GM18526 (cell line): ENCODE measurements around the gene SVIL.

Experiments used
- POLR2A ChIP-seq: IDR thresholded peaks from 3 replicates; pipeline ENCODE4 v1.6.1; 2011; ENCODE audit not compliant: insufficient read length; ENCODE audit errors: extremely low read depth

SVIL gene

DNA sequence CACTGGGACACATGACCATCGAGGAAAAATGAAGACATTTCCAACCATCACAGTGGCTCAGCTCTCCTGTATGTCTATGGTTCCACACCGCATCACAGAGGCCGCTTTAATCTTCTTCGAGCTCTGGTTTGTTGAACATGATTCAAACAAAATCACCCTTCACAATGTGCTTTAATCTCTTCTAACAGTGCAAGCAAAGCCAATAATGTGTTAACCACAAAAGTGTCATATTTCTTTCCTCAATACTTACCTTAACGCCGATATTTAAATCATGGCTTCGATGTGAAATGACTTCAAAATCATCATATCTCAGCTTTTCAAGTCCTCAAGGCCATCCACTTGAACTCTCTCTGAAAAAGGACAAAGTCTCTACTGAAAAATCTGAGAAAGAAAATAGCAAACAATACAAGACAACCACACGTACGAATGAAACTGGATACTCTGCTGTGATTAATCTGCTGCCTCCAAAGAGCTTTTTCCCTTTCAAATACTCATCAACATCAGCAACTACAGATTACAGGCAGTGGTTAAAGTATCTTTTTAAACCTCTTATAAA lies 23.0 kb upstream of the SVIL start:
- TF ChIP-seq POLR2A, result no peak

DNA sequence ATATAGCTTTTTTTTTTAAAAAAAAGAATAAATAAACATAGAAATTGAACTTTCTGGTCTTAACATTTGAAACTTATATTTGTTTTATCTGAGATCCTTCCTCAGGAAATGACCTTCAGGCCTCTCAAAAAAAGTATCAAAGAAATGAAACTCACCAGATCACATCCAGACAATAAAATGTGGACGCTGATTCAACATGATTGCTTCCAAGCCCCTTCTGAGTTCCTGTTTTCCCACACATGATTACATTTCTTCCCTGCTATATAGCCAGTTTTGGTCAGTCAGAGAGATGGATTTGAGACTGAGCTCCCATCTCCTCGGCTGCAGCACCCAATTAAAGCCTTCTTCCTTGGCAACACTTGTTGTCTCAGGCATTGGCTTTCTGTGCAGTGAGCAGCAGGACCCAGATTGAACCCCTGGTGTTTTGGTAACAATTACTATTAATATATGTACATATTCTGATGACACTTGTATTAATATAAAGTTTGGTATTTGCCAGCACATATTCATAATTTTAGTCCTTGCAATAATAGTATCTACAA lies 21.8 kb upstream of the SVIL start:
- no peak for TF ChIP-seq POLR2A

DNA sequence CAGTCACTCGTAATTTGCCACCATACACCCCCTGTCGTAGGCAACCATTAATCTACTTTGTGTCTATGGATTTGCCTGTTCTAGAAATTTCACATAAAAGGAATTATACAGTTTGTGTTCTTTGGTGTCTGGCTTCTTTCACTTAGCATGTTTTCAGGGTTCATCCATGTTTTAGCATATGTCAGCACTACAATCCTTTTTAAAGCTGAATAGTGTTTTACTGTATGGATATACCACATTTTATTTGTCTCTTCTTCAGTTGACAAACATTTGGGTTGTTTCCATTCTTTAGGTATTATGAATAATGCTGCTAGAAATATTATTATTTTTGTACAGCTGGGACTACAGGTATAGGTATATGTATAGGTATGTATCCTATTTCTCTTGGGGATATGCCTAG lies 17.4 kb upstream of the SVIL start:
- no peak for TF ChIP-seq POLR2A

DNA sequence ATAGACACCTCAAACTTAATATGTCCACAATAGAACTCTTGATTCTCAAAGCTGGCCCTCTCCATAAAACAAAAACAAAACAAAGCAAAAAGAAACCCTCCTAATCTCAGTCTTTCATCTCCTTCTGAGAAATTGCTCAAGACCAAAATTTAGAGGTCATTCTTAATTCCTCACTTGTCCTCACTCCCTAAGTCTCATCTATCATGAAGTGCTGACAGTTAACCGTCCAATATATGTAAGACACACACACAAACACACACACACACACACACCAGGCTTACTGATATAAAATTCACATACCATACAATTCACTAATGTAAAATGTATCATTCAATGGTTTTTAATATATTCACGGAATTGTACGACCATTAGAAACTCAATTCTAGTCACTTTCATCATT lies 17.0 kb upstream of the SVIL start:
- TF ChIP-seq POLR2A, result no peak

DNA sequence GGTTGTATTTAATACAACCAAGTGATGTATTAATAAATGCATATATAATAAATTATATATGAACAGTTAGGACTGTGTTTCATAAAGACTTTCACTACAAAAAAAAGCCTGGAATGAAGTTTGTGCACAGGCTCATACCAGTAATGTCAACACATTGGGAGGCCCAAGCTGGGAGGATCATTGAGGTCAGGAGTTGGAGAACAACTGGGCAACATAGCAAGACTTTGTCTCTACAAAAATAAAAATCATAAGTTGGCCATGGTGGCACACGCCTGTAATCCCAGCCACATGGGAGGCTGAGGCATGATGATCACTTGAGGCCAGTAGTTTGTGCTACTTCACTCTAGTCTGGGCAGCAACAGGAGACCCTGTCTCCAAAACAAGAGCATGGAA lies 15.8 kb upstream of the SVIL start:
- no peak for TF ChIP-seq POLR2A

DNA sequence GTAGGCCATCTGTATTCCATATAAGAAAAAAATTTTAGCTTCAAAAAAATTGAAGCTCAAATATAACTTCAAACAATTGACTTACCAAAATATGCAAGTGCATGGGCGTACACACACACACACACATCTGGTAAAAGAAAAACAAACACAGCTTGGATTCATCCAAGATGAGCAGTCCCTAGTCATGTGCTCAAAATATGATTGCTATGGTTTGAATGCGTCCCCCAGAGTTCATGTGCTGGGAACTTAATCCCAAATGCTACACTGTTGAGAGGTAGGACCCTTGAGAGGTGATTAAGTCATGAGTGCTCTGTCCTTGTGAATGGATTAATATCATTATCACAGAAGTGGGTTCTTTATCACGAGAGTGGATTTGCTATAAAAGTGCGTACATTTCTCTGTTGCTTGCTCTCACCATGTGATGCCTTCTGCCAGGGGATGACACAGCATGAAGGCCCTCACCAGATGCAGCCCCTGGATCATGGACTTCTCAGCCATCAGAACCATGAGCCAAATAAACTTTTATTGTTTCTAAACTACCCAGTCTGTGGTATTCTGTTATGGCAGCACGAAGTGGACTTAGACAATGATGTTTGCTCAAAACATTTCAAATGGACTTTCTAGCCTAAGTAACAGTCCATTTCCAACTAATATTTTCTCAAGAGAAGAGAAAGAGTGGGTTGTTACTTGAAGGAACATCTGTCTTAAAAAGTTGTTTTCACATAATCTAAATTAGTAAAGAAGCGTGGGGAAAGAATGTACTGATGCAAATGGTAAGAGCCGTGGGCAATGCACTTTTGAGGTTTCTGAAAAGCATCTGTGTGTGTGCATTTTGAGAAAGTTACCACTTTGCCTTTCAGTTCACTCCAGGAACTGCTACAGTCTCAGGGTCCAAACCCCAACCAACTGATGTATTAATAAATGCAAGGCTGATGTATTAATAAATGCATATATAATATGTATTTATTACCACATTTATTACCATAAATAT lies 15.1 kb upstream of the SVIL start:
- TF ChIP-seq POLR2A, result no peak

DNA sequence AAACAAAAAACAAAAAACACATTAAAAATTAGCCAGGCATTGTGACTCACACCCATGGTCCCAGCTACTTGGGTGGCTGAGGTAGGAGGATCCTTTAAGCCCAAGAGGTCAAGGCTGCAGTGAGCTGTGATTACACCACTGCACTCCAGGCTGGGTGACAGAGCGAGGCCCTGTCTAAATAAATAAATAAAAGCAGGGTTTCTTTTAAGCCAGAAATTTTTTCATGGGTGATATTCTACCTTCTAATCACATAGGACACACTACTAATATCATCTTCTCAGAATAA lies 14.2 kb upstream of the SVIL start:
- TF ChIP-seq POLR2A, result no peak

DNA sequence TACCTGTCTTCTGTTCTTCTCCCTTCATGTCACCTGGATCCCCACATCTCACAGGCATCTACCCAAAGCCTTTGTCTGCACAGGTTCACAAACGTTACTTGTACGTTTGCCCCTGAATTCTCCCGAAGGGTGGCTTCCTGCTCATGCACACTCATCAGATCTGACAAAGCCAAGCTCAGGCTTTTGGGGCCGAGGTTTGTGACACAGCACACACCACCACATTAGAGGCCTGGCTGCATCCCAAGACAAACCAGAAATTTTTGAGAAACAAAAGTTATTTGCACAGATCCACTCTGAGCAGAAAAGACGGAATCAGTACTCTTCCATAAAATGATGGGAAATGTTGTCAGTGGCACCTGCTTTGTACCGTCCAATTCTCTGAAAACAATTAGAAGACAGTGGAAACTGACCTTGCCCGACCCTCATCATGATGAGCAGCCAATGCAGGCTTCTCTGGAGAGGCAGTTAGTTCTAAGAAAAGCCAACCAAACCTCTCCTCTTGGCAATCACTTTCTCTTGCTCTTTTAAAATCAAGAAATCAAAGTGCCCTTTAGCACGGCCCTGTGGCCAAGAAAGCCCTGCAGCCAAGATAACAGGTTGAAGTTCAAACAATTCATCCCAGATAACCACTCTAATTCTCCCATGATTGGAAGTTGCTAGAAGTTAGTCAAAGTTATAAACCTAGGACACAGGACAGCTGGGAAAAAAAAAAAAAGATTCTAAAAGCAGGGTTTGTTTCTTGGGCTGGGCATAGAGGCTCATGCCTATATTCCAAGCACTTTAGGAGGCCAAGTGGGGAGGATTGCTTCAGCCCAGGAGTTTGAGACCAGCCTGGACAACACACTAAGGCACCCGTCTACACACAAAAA lies 13.6 kb upstream of the SVIL start:
- no peak for TF ChIP-seq POLR2A

DNA sequence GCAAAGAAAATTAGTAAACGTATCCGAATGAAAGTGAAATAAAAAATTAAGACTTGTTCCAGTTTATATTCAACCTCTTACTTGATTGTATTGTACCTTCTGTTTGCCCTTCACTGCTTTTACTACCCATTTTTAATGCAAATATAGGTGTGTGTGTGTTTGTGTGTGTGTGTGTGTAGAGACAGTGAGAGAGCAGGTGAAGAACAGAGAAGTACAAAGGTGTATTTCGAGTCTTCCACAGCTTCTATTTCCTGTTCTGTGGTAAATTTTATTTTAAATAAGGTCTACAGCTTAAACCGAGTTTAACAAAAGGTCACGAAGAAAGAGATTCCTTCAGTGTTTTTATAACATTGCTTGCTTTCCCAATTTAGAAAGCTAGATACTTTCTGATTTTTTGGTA lies 12.7 kb upstream of the SVIL start:
- no peak for TF ChIP-seq POLR2A

DNA sequence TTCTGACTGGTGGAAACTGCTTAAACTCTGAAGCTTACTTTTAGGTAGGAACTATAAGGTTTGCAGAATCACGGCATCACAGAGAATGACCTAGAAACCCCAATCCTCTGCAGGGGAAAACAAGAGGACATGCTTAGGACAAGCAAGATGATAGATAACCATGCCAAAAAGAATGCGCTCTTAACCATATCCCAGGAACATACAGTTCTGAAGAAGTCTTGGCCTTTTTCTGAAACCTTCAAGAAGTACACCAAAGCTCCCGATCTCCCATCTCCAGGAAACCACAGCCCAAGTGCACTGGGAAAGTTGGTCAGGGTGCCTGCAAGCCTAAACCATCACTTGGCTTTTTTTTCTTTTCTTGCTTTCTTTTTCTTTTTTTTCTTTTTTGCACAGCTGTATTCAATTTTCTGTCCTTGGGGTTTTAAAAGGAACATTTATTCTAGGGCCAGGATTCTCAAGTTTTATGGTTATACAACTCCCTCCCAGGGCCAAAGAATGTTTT lies 12.2 kb upstream of the SVIL start:
- no peak for TF ChIP-seq POLR2A

DNA sequence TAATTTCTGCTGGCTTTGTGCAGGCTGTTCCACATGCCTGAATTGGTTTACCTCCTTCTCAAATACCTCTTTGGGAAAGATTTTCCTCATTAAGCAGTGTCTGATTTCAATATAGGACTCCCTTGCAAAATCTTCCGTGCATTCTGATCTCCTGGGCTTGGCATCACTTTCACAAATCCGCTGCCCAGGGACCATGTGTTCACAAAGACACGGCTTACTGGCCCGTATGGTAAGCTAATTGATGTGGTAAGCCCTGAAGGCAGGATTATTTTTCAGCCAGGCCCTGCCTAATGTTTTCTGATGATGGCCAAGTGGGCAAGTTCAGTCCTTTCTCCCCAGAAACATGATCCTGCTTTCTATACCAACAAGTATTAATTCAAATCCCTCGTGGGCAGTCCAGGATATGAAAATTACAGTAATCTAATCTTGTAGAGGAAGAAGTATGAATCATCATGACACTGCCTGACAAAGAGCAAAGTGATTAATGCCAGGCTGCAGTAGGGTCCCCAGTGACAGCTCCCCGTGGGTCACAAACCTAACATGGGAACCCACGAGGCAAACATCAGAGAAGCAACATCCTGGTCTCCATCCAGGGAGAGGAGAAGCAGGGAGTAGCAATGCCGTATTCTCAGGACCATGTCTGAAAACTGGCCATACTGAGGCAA lies 11.6 kb upstream of the SVIL start:
- TF ChIP-seq POLR2A, result no peak

DNA sequence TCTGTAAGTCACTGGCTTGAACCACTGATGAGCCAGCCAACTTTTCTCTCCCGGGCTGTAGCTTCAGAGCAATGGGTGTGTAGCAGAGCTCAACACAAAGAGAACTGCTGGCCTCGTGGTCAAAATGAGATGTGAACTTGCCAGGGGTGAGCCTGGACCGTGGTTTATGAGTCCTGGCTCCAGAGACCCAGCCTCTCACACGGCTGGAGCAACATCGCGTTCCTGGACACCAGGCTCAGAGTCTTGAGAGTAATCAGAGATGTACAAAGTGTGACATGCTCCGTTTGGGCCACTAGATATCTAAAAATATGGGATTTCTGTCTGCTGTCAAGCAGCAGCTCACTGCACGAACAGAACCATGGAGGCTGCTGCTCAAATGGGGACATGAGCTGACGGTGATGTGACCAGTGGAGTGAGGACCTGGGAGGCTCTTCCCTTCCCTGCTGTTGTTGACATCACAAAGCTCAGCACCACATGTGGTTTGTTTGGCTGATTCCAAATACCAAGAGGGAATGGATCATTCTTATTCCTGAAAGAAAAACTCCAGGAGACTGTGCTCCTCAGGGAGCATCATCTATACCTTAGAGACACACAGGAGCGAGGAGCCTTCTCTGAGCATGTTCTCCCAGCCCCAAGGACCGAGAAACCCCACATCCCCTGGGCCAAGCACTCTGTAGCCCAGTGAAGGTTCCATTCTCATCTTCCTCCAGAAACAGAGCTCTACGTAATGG lies 9.2 kb upstream of the SVIL start:
- TF ChIP-seq POLR2A, result no peak

DNA sequence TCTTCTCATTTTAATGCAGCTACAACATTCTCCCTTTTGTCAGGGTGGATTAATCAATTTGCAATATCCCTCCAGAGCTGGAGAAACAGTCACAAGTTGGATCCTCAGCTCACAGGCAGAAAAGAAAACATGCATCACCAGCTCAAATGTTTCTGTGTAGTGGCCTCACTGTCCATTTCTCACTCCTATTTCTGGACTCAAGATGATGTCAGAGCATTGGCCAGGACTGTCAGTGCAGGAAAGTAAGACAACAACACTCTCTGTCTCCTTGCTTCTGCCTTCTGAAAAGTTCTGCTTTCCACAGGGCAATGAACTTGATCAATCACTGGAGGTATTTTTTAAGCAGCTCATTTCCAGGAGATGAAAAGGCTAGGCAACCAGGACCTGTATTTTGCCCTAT lies 8.2 kb upstream of the SVIL start:
- TF ChIP-seq POLR2A, result no peak

DNA sequence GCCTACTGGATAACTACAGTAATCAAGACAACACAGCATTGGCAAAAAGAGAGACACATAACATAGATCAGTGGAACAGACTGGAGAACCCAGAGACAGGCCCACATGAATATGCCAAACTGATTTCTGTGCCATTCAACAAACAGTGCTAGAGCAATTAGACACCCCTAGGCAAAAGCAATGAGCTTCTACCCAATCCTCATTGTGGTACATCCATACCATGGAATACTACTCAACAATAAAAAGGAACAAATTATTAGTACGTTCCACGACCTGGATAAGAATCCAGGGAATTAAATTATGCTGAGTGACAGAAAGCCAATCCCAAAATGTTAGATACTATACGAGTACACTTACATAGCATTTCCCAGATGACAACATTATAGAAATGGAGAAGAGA lies 2.8 kb upstream of the SVIL start:
- TF ChIP-seq POLR2A, result no peak
